ENCODE data around the gene YIF1B. TPM values are rescaled to one million over a fixed set of nuclear protein-coding genes. Genes with fewer than 3 reads are reported as not detected.

Gene YIF1B
- total and polyA plus RNA-seq, 9 of the 15 experiments (the other 6 are each of a cell fraction or from before 2014, with no cell fraction given): 8.5 to 586 (median 323) TPM

GRCh38 chr19:38335949-38336637, 20.3 kb upstream of the YIF1B start (continued):
- TF ChIP-seq, protein P1, sequence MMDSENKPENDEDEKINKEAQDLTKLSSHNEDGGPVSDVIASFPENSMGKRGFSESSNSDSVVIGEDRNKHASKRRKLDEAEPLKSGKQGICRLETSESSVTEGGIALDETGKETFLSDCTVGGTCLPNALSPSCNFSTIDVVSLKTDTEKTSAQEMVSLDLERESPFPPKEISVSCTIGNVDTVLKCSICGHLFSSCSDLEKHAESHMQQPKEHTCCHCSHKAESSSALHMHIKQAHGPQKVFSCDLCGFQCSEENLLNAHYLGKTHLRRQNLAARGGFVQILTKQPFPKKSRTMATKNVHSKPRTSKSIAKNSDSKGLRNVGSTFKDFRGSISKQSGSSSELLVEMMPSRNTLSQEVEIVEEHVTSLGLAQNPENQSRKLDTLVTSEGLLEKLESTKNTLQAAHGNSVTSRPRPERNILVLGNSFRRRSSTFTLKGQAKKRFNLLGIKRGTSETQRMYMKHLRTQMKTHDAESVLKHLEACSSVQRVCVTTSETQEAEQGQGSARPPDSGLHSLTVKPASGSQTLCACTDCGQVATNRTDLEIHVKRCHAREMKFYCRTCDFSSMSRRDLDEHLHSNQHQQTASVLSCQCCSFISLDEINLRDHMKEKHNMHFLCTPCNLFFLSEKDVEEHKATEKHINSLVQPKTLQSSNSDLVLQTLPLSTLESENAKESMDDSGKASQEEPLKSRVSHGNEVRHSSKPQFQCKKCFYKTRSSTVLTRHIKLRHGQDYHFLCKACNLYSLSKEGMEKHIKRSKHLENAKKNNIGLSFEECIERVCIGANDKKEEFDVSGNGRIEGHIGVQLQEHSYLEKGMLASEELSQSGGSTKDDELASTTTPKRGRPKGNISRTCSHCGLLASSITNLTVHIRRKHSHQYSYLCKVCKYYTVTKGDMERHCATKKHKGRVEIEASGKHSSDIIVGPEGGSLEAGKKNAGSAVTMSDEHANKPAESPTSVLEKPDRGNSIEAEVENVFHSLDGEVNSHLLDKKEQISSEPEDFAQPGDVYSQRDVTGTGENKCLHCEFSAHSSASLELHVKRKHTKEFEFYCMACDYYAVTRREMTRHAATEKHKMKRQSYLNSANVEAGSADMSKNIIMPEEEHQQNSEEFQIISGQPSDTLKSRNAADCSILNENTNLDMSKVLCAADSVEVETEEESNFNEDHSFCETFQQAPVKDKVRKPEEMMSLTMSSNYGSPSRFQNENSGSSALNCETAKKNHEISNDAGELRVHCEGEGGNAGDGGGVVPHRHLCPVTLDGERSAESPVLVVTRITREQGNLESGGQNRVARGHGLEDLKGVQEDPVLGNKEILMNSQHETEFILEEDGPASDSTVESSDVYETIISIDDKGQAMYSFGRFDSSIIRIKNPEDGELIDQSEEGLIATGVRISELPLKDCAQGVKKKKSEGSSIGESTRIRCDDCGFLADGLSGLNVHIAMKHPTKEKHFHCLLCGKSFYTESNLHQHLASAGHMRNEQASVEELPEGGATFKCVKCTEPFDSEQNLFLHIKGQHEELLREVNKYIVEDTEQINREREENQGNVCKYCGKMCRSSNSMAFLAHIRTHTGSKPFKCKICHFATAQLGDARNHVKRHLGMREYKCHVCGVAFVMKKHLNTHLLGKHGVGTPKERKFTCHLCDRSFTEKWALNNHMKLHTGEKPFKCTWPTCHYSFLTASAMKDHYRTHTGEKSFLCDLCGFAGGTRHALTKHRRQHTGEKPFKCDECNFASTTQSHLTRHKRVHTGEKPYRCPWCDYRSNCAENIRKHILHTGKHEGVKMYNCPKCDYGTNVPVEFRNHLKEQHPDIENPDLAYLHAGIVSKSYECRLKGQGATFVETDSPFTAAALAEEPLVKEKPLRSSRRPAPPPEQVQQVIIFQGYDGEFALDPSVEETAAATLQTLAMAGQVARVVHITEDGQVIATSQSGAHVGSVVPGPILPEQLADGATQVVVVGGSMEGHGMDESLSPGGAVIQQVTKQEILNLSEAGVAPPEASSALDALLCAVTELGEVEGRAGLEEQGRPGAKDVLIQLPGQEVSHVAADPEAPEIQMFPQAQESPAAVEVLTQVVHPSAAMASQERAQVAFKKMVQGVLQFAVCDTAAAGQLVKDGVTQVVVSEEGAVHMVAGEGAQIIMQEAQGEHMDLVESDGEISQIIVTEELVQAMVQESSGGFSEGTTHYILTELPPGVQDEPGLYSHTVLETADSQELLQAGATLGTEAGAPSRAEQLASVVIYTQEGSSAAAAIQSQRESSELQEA (IDR thresholded peaks at IDR 0.05; ENCODE audit: low read depth): peak; percentile 57; the same call in 1 of the 2 replicates
- TF ChIP-seq ZNF584 (CRISPR knock-in tag; IDR thresholded peaks at IDR 0.05; ENCODE audit: low read depth): no peak
- TF ChIP-seq NCOR1 (IDR thresholded peaks at IDR 0.05): no peak
- TF ChIP-seq PYGO2 (tag; IDR thresholded peaks at IDR 0.05): no peak
- peak; percentile 9; the same call in 1 of the 2 replicates for TF ChIP-seq JUND (IDR thresholded peaks at IDR 0.05; ENCODE audit: borderline replicate concordance, low read depth, low read length)
- no peak for TF ChIP-seq JUND (tag; IDR thresholded peaks at IDR 0.05; ENCODE audit: borderline replicate concordance, low read depth, low read length)
- TF ChIP-seq, protein P2, sequence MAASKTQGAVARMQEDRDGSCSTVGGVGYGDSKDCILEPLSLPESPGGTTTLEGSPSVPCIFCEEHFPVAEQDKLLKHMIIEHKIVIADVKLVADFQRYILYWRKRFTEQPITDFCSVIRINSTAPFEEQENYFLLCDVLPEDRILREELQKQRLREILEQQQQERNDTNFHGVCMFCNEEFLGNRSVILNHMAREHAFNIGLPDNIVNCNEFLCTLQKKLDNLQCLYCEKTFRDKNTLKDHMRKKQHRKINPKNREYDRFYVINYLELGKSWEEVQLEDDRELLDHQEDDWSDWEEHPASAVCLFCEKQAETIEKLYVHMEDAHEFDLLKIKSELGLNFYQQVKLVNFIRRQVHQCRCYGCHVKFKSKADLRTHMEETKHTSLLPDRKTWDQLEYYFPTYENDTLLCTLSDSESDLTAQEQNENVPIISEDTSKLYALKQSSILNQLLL (CRISPR knock-in tag; IDR thresholded peaks at IDR 0.05; ENCODE audit: borderline replicate concordance): no peak
- no peak for TF ChIP-seq ELF2 (CRISPR knock-in tag; IDR thresholded peaks at IDR 0.05)
- peak; percentile 84; the same call in 1 of the 2 replicates for TF ChIP-seq OTX1 (CRISPR knock-in tag; IDR thresholded peaks at IDR 0.05)
- TF ChIP-seq STAT5B (CRISPR knock-in tag; IDR thresholded peaks at IDR 0.05): no peak
- no peak for TF ChIP-seq ZNF175 (CRISPR knock-in tag; IDR thresholded peaks at IDR 0.05; ENCODE audit: low read depth)
- no peak for TF ChIP-seq LEF1 (IDR thresholded peaks at IDR 0.05)
- no peak for TF ChIP-seq HCFC1 (IDR thresholded peaks at IDR 0.05; ENCODE audit: low read depth, low read length)
- no peak for TF ChIP-seq USF2 (CRISPR knock-in tag; IDR thresholded peaks at IDR 0.05)
- peak; percentile 15 for TF ChIP-seq NFYB (IDR thresholded peaks at IDR 0.05; ENCODE audit: extremely low read depth, insufficient read length)
- no peak for TF ChIP-seq MYNN (IDR thresholded peaks at IDR 0.05)
- no peak for TF ChIP-seq MYNN (CRISPR knock-in tag; IDR thresholded peaks at IDR 0.05)
- TF ChIP-seq RBM39 (optimal IDR thresholded peaks at IDR 0.05; ENCODE audit: low read depth, low read length): no peak
- peak; percentile 62; the same call in 1 of the 2 replicates for TF ChIP-seq MTA1 (IDR thresholded peaks at IDR 0.05; ENCODE audit: borderline replicate concordance)
- peak; percentile 12 for TF ChIP-seq ASH1L (IDR thresholded peaks at IDR 0.05; ENCODE audit: borderline replicate concordance, low read depth, partially characterized antibody)

Data from K562 (cell line).